Measurements from ENCODE around the gene FCHSD2.

The FCHSD2 gene

DNA sequence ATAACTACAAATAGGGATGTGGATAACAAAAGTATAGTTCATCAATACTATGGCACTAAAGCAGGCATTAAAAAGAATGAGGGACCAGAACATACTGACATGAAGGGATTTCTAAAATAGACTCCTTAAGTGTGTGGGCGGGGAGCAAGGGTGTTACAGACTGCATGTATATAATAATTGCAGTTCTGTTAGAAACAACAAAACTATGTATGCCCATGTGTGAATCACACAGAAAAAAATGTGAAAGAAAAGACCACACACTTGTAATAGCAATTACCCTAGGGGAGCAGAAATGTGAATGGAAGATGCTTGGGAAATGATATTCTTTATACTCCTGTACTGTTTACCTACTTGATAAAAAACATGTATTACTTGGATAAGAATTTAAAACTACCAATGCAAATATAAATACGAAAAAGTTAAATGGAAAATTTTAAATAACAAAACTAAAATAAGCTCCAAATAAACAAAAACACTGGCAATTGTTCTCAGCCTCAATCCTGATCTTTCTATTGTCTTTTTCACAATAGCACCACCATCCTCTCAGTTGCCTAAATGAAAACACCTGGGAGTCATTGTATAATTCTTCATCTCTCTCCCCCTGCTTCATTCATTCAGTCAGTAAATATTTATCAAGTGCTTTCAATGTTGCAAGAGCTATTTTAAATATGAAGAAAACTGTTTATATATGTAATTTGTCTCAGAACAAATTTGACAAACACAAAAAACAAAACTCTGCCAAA lies 129.8 kb downstream of the FCHSD2 start:
- FAIRE-seq (no peak), DNase-seq (ENCODE audit: insufficient read length, low spot score) (no peak)
- no peak for TF ChIP-seq POLR2AphosphoS5 (IDR thresholded peaks at IDR 0.05; ENCODE audit: low read depth, low read length)
- no peak for TF ChIP-seq TAF1 (IDR thresholded peaks at IDR 0.05; ENCODE audit: low read depth, low read length)
- no peak for TF ChIP-seq SPI1 (IDR thresholded peaks at IDR 0.05; ENCODE audit: low read depth, low read length)
- TF ChIP-seq PAX5 (IDR thresholded peaks at IDR 0.05; ENCODE audit: insufficient read depth, low read length, severe bottlenecking) = no peak
- TF ChIP-seq POU2F2 (IDR thresholded peaks at IDR 0.05; ENCODE audit: low read depth, low read length) = no peak
- TF ChIP-seq POLR2A (IDR thresholded peaks at IDR 0.05; ENCODE audit: low read depth, low read length) = no peak

DNA sequence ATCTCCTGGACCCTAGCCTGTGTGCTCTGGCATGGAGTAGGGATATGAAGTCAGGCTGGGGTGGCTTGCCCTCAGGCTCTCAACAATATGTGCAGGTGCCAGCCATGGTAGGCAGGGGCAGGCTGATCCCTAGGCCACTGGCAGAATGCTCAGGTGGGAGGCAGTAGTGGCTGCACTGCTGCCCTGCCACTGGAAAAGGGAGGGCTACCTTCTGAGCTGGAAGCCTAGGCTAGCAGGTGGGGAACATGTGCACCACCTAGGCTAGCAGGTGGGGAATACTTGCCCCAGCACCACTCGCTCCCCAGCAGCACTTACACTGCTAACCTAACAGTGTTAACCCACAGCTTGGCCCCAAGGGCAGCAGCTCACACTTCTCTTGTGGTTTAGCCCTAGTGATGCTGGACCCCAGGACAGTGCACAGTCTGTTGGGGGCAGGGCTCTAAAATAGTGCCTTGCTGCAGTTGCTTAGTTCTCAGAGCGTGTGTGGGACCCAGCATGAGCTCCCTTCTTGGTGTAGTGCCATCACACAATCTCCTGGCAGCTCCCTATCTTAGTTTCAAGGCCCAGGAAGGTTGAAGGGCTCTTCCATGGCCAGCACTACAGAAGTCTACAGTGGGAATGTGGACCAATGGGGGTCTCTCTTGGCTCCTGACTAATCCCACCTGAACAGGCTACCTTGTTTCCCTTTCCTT lies 130.8 kb downstream of the FCHSD2 start:
- DNase-seq (ENCODE audit: insufficient read length, low spot score) (no peak), FAIRE-seq (peak; percentile 9)
- TF ChIP-seq PAX5 (IDR thresholded peaks at IDR 0.05; ENCODE audit: insufficient read depth, low read length, severe bottlenecking) = no peak

DNA sequence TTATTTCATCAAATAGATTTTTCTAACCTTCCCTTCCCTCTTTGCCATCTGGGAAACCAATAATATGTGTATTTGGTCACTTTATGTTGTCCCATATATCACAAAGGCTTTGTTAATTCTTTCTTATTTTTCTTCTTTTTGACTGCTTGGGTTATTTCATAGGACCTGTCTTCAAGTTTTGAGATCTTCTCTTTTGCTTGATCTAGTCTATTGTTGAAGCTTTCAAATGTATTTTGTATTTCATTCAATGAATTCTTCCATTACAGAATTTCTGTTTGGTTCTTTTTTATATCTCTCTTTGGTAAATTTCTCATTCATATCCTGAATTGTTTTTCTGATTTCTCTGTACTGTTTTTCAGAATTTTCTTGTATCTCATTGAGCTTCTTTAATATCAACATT lies 132.1 kb downstream of the FCHSD2 start:
- TF ChIP-seq PAX5 (IDR thresholded peaks at IDR 0.05; ENCODE audit: insufficient read depth, low read length, severe bottlenecking) = no peak
- no peak for TF ChIP-seq SPI1 (IDR thresholded peaks at IDR 0.05; ENCODE audit: low read depth, low read length)
- TF ChIP-seq POLR2A (IDR thresholded peaks at IDR 0.05; ENCODE audit: low read depth, low read length) = no peak
- no peak for TF ChIP-seq TAF1 (IDR thresholded peaks at IDR 0.05; ENCODE audit: low read depth, low read length)
- no peak for TF ChIP-seq POU2F2 (IDR thresholded peaks at IDR 0.05; ENCODE audit: low read depth, low read length)
- no peak for TF ChIP-seq POLR2AphosphoS5 (IDR thresholded peaks at IDR 0.05; ENCODE audit: low read depth, low read length)
- no peak for DNase-seq (ENCODE audit: insufficient read length, low spot score)
- no peak for FAIRE-seq

- DNase-seq (ENCODE audit: insufficient read length, low spot score) (no peak), FAIRE-seq (no peak)
- TF ChIP-seq POLR2AphosphoS5 (IDR thresholded peaks at IDR 0.05; ENCODE audit: low read depth, low read length) = no peak
- TF ChIP-seq TAF1 (IDR thresholded peaks at IDR 0.05; ENCODE audit: low read depth, low read length) = no peak
- TF ChIP-seq SPI1 (IDR thresholded peaks at IDR 0.05; ENCODE audit: low read depth, low read length) = no peak
- TF ChIP-seq PAX5 (IDR thresholded peaks at IDR 0.05; ENCODE audit: insufficient read depth, low read length, severe bottlenecking) = no peak
- no peak for TF ChIP-seq POLR2A (IDR thresholded peaks at IDR 0.05; ENCODE audit: low read depth, low read length)
- no peak for TF ChIP-seq POU2F2 (IDR thresholded peaks at IDR 0.05; ENCODE audit: low read depth, low read length)
Observed at GRCh38 chr11:73004088-73004487, 138.0 kb downstream of the FCHSD2 start.

- TF ChIP-seq POLR2AphosphoS5 (IDR thresholded peaks at IDR 0.05; ENCODE audit: low read depth, low read length) (no peak), TAF1 (IDR thresholded peaks at IDR 0.05; ENCODE audit: low read depth, low read length) (no peak), PAX5 (IDR thresholded peaks at IDR 0.05; ENCODE audit: insufficient read depth, low read length, severe bottlenecking) (no peak), POLR2A (IDR thresholded peaks at IDR 0.05; ENCODE audit: low read depth, low read length) (no peak), SPI1 (IDR thresholded peaks at IDR 0.05; ENCODE audit: low read depth, low read length) (peak; percentile 61)
- peak; percentile 63 for FAIRE-seq
- DNase-seq (ENCODE audit: insufficient read length, low spot score) = no peak
Observed at GRCh38 chr11:73003088-73003487, 139.0 kb downstream of the FCHSD2 start.

DNA sequence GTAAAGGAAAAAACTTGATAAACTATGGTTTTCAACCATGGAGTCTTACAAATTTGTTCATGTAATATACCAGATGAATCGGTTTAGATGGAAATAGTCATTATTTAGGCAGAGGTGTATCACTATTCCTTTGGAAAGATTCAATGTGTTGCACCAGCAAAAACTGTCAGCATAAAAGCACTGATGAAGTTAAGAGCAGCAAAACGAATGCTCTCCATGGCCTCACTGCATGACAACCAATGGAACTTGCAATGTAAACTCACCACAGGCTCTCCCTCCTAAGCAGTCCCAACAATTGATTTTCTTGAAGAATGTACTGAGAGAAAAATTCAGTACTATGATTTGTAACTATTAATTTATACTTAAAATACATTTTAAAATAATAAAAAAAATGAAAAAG lies 139.9 kb downstream of the FCHSD2 start:
- FAIRE-seq (peak; percentile 50), DNase-seq (ENCODE audit: insufficient read length, low spot score) (no peak)
- TF ChIP-seq PAX5 (IDR thresholded peaks at IDR 0.05; ENCODE audit: insufficient read depth, low read length, severe bottlenecking) = no peak

DNA sequence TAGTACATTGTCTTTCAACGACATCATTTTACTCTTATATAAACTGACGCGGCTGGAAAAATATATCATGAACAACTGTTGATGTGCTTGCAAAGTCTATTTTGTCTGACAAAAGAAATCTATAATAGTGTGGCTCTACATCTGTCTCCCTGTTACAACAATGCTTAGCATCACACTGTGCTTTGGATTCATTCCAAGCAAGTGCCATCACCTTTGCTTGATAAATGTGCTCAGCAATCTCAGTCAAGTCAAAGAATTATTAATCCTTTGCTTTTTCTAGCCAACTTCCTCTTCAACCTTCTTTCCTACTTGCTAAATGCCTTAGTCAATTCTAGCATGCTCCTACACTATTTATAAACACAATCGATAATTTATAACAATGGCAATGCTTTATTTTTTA lies 140.5 kb downstream of the FCHSD2 start:
- TF ChIP-seq TAF1 (IDR thresholded peaks at IDR 0.05; ENCODE audit: low read depth, low read length) = no peak
- TF ChIP-seq PAX5 (IDR thresholded peaks at IDR 0.05; ENCODE audit: insufficient read depth, low read length, severe bottlenecking) = no peak
- FAIRE-seq = no peak
- no peak for DNase-seq (ENCODE audit: insufficient read length, low spot score)

DNA sequence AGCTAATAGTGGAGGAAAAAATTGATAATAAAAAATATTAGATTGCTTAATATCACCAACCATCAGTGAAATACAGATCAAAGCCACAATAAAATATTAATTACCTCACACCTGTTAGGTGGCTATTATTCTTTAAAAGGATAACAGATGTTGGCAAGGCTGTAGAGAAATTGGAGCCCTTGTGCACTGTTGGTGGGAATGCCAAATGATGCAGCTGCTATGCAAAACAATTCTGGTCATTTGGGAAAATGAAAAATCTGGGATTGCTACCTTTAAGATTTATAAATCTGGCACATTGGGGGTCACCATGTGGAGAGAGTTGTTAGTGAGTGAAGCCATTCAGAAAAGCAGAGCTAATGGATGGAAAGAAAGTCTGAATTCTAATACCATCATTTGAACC lies 143.4 kb downstream of the FCHSD2 start:
- TF ChIP-seq TAF1 (IDR thresholded peaks at IDR 0.05; ENCODE audit: low read depth, low read length) = no peak
- TF ChIP-seq POU2F2 (IDR thresholded peaks at IDR 0.05; ENCODE audit: low read depth, low read length) = no peak
- no peak for TF ChIP-seq SPI1 (IDR thresholded peaks at IDR 0.05; ENCODE audit: low read depth, low read length)
- no peak for TF ChIP-seq POLR2A (IDR thresholded peaks at IDR 0.05; ENCODE audit: low read depth, low read length)
- TF ChIP-seq POLR2AphosphoS5 (IDR thresholded peaks at IDR 0.05; ENCODE audit: low read depth, low read length) = no peak
- no peak for TF ChIP-seq PAX5 (IDR thresholded peaks at IDR 0.05; ENCODE audit: insufficient read depth, low read length, severe bottlenecking)
- DNase-seq (ENCODE audit: insufficient read length, low spot score) (no peak), FAIRE-seq (no peak)

- no peak for FAIRE-seq
- no peak for TF ChIP-seq SPI1 (IDR thresholded peaks at IDR 0.05; ENCODE audit: low read depth, low read length)
- no peak for TF ChIP-seq POLR2AphosphoS5 (IDR thresholded peaks at IDR 0.05; ENCODE audit: low read depth, low read length)
- TF ChIP-seq PAX5 (IDR thresholded peaks at IDR 0.05; ENCODE audit: insufficient read depth, low read length, severe bottlenecking) = no peak
- no peak for TF ChIP-seq POLR2A (IDR thresholded peaks at IDR 0.05; ENCODE audit: low read depth, low read length)
- no peak for DNase-seq (ENCODE audit: insufficient read length, low spot score)
Observed at GRCh38 chr11:72996959-72997358, 145.2 kb downstream of the FCHSD2 start.

- no peak for DNase-seq (ENCODE audit: insufficient read length, low spot score)
- peak; percentile 86 for FAIRE-seq
- TF ChIP-seq POLR2AphosphoS5 (IDR thresholded peaks at IDR 0.05; ENCODE audit: low read depth, low read length) (no peak), SPI1 (IDR thresholded peaks at IDR 0.05; ENCODE audit: low read depth, low read length) (no peak), POU2F2 (IDR thresholded peaks at IDR 0.05; ENCODE audit: low read depth, low read length) (no peak), POLR2A (IDR thresholded peaks at IDR 0.05; ENCODE audit: low read depth, low read length) (no peak), TAF1 (IDR thresholded peaks at IDR 0.05; ENCODE audit: low read depth, low read length) (no peak), PAX5 (IDR thresholded peaks at IDR 0.05; ENCODE audit: insufficient read depth, low read length, severe bottlenecking) (no peak)
Observed at GRCh38 chr11:72989727-72990126, 152.4 kb downstream of the FCHSD2 start.

All from GM12891 (cell line).